ENCODE data around the gene PHKA1.
A peak's percentile ranks its signal among the peaks of the same experiment; 100 is the strongest.
"Not testable (repeated sequence)": the region's sequence is repeated elsewhere in the genome, so short reads cannot be mapped to it uniquely, and the experiment has no call there.

PHKA1 gene

GRCh38 chrX:72713599-72714477 is at the start of gene PHKA1:
TSS of gene PHKA1 (minus strand) at chrX:72714306. CDS start at chrX:72713880, 426 bp downstream.
- DNase-seq (ENCODE audit: low read depth): peak; percentile 4

DNA sequence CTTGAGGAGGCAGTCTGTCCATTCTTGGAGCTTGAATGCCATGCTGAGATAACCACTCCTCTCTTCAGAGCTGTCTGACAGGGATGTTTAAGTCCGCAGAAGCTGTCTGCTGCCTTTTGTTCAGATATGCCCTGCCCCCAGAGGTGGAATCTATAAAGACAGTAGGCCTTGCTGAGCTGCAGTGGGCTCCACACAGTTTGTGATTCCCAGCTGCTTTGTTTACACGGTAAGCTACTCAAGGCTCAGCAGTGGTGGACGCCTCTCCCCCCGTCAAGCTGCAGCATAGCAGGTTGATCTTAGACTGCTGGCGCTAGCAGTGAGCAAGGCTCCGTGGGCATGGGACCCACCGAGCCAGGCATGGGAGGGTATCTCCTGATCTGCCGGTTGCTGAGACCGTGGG is 46.3 kb upstream of the PHKA1 start:
- not testable (repeated sequence) for DNase-seq (ENCODE audit: low read depth)

GRCh38 chrX:72748545-72748944 is 34.4 kb upstream of the PHKA1 start:
- not testable (repeated sequence) for DNase-seq (ENCODE audit: low read depth)

DNA sequence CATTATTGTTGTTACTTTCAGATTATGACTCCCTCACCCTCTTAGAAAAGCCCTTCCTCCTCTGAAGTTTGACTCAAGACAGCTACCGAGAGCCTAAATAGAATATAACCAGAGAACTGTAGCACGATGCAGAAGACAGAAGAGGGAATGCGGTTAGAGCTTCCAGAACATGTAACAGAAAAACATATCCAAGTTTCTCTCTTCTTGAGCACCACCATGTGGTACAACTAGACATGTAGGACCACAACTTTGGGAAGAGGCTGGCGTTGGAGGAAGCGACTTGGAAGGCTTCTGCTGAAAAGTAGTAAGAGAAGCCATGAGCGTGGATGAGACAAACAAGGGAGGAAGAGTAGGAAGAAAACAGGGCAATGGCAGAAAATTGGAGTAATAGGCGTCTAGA is 31.4 kb upstream of the PHKA1 start:
- DNase-seq (ENCODE audit: low read depth): not testable (repeated sequence)

GRCh38 chrX:72735561-72735960 is 21.5 kb upstream of the PHKA1 start:
- no peak for DNase-seq (ENCODE audit: low read depth)

GRCh38 chrX:72733636-72734035 is 19.5 kb upstream of the PHKA1 start:
- DNase-seq (ENCODE audit: low read depth): not testable (repeated sequence)

DNA sequence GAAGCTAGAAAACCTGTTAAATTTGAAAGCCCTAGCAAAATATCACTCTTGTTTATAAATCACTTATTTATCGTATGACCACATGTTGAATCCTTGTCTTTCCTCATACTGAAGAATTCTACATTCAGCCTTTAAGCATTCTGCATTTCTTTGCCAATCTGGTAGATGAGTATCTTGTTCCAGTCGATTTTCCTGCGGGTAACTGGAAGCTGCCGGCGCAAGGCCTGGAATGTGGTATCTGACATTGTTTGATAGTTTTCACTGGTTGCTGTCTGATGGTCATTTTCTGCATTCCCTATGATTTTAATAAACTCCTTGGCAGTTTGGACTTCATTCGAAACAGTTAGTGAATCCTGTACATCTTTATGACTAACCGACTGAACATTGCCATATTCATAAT is 13.7 kb upstream of the PHKA1 start:
- DNase-seq (ENCODE audit: low read depth): no peak

GRCh38 chrX:72716766-72717165 is 2.7 kb upstream of the PHKA1 start:
- no peak for DNase-seq (ENCODE audit: low read depth)

- DNase-seq (ENCODE audit: low read depth): no peak
These were observed 1.4 kb upstream of the PHKA1 start for GRCh38 chrX:72715546-72715945.

DNA sequence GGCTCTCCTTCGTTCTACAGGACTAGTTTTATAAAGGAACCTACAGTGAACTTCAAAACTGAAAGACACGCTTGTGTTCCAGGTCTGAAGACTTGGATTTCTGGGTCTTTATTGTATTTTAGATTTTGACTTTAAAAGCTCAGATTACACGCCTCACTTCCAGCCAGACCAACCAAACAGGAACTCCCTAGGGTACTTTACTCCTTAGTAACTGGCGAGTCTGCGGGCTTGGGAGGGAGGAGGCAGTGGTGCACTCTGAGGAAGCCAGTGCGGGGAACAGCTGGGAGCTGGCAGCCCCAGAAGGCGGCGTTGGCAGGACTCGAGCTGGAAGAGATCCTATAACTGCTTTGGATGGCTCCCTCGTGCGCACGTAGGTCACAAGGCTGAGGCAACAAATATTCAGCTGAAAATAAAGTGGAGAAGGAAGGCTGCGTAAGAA is 391 bp upstream of the PHKA1 start:
- DNase-seq (ENCODE audit: low read depth): no peak

DNA sequence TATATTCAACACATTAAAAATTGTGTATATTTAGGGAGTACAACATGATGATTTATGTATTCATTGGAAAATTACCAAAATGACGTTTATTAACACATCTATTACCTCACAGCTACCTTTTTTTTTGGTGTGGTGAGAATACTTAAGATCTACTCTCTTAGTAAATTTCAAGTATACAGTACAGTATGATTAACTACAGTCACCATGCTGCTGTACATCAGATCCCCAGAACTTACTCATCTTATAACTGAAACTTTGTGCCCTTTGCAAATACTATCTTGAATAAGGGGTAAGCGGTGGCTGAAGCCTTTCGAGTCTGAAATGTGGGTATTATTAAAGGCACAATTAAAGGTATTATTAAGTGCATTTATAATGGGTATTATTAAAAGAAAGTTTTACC is 976 bp downstream of the PHKA1 start:
- no peak for DNase-seq (ENCODE audit: low read depth)

DNA sequence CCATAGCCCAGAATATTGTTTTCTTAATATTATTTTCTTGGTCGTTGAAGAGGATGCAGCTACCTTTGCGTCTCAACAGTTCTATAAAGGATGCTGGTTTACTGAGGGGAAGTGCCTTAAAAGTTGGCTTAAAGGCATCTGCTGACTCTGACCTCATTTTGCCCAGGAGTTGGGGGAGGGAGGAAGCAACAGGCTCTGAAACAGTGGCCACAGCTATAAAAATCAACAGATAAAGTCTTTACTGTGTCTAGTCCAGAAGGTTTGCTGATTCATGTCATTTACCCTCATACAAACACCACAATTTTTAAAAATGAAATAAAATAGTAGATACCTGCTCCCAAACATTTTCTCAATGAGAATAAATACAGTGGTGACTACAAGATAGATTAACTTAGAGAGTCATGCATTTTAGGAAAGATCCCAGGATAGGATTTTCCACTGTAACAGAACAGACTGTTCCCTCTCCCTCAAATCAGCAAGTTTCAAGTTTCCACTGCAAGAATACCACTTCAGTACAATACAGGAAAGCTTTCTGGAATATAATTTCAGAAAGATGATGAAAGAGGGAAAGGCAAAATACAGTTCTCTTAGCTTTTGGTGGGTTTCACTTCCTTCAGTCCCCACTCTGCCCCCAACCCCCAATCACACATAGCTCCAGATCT is 1.9 kb downstream of the PHKA1 start:
- no peak for DNase-seq (ENCODE audit: low read depth)

GRCh38 chrX:72705814-72706213 is 8.3 kb downstream of the PHKA1 start:
- no peak for DNase-seq (ENCODE audit: low read depth)

DNA sequence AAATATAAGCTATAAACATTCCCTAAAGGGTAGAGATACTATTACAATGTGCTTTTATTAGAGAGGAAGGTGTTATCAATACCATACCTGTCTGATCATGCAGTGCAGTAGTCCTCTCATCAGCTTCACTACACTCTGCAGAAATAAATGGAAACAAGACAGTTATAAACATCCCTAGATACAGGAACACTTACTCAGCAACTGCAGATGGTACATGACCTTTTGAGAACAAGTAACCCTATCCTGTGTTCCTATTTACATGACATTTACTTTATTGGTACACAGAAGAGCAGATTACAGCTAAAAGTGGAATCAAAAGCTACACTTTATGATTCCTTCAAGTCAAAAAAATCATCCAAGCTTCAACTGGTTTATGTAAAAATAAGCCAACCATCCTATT is 9.0 kb downstream of the PHKA1 start:
- DNase-seq (ENCODE audit: low read depth): no peak

- DNase-seq (ENCODE audit: low read depth): no peak
These were observed 19.9 kb downstream of the PHKA1 start for GRCh38 chrX:72694170-72694569.

DNA sequence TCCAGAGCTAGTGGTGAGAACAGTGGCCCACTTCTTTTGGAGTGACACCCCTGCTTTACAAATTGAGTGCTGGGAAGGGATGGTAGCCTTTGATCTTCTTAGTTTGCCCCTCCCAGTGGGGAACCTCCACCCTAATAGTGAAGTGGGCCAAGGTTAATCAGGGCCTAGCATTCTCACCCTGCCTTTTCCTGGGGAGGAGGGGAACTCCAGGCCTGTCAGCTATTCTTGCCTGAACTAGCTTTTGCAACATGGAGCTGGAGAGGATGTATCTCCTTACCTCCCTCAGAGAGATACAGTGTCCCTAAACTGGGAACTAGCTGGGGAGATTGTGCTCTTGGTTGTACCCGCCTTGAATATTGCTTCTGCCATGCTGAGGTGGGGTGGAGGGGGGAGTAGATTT is 20.6 kb downstream of the PHKA1 start:
- no peak for DNase-seq (ENCODE audit: low read depth)

DNA sequence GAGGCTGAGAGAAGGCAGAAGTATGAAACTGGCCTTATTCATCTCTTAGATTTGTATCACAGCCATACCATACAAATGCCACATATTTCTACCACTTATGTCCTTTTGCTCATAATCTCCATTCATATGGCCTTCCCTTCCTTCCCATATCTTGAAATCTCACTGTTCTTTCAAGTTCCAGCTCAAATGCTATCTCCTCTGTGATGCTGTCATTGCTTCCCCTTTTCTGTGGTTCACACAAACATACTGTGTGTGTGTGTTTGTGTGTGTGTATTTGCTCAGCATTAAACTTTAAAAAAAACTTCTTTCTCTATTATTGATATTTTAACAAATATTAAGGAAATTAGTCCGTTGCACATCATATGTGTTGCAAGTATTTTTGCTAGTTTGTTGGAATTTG is 26.7 kb downstream of the PHKA1 start:
- no peak for DNase-seq (ENCODE audit: low read depth)

DNA sequence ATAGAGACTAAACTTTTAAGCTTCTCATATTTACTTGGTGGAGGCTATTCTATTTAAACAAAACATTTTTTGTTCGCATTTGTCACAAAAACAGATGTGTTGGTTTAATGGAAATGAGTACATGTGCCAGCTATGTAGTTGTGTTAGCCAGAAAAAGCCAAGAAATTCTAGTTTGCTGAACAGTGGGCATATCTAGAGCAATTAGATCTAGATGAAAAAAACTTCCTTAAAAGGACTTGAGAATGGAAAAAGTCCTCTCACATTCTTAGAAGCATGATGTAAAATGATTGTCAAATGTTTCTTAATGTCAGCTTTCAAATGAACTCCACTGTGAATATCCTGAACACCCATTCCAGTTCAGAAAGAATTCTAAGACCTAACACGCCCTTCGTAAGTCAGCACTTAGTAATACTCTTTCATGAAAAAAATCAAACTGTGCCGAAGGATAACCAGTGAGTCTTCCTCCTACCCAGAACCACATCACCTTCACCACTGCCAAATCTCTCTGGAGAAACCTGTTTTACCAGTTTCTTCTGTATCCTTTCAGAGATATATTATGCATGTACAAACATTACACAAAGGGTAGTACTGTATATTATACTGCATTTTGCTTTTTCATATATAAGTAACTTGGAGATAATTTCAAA is 28.2 kb downstream of the PHKA1 start:
- DNase-seq (ENCODE audit: low read depth): no peak

DNA sequence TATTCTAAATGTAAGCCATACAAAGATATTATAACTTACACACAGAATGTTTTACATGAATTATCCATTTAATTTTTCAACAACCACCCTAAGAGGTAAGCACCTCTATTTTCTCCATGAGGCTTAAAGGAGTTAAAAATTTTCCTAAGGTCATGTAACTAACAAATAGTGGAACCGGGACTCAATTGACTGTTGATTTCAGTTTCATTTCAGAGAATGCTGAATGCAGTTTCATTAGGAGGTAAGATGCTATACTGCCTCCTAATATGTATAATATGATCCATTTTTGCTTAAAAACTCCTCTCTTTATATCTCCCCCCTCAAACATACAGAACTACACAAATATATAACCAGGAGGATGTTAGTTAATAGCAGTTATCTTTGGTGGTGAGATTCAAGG is 29.1 kb downstream of the PHKA1 start:
- no peak for DNase-seq (ENCODE audit: low read depth)

- no peak for DNase-seq (ENCODE audit: low read depth)
These were observed 30.5 kb downstream of the PHKA1 start for GRCh38 chrX:72683631-72684030.

- no peak for DNase-seq (ENCODE audit: low read depth)
These were observed 37.6 kb downstream of the PHKA1 start for GRCh38 chrX:72676465-72676864.

DNA sequence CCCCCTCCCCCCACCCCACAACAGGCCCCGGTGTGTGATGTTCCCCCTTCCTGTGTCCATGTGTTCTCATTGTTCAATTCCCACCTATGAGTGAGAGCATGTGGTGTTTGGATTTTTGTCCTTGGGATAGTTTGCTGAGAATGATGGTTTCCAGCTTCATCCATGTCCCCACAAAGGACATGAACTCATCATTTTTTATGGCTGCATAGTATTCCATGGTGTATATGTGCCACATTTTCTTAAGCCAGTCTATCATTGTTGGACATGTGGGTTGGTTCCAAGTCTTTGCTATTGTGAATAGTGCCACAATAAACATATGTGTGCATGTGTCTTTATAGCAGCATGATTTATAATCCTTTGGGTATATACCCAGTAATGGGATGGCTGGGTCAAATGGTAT is 40.2 kb downstream of the PHKA1 start:
- not testable (repeated sequence) for DNase-seq (ENCODE audit: low read depth)

GRCh38 chrX:72669508-72669907 is 44.6 kb downstream of the PHKA1 start:
- DNase-seq (ENCODE audit: low read depth): not testable (repeated sequence)
